Germinal center (tissue), 1 donor: Measurements from ENCODE around the gene DDIAS.
A peak's percentile ranks its signal among the peaks of the same experiment; 100 is the strongest.
"Not testable (repeated sequence)": the region's sequence is repeated elsewhere in the genome, so short reads cannot be mapped to it uniquely, and the experiment has no call there.

Source experiments
- DNase-seq: peaks from one replicate; pipeline ENCODE4 v3.0.0; 2012; ENCODE audit warnings: mixed read lengths, low spot score

Gene DDIAS

GRCh38 chr11:82901165-82901921 is at the start of gene DDIAS:
DDIAS (plus strand) TSS chr11:82901736; CDS start chr11:82914739, 13,003 bp downstream.
- peak; percentile 95 for DNase-seq

- no peak for DNase-seq
These were observed 47.3 kb upstream of the DDIAS start for GRCh38 chr11:82854242-82854641.

GRCh38 chr11:82854916-82855315 is 46.6 kb upstream of the DDIAS start:
- DNase-seq, result not testable (repeated sequence)

- no peak for DNase-seq
These were observed 45.9 kb upstream of the DDIAS start for GRCh38 chr11:82855616-82856015.

GRCh38 chr11:82857145-82857544 is 44.4 kb upstream of the DDIAS start:
- no peak for DNase-seq

- DNase-seq, result no peak
These were observed 43.4 kb upstream of the DDIAS start for GRCh38 chr11:82858133-82858532.

GRCh38 chr11:82858556-82859091 is 42.9 kb upstream of the DDIAS start:
- DNase-seq, result no peak

GRCh38 chr11:82859750-82860149 is 41.8 kb upstream of the DDIAS start:
- DNase-seq, result no peak

GRCh38 chr11:82862379-82862778 is 39.2 kb upstream of the DDIAS start:
- no peak for DNase-seq

GRCh38 chr11:82863209-82863608 is 38.3 kb upstream of the DDIAS start:
- DNase-seq, result no peak

- peak; percentile 16 for DNase-seq
These were observed 37.3 kb upstream of the DDIAS start for GRCh38 chr11:82864268-82864667.

GRCh38 chr11:82865841-82866240 is 35.7 kb upstream of the DDIAS start:
- no peak for DNase-seq

- DNase-seq, result peak; percentile 55
These were observed 33.9 kb upstream of the DDIAS start for GRCh38 chr11:82867495-82868082.

- no peak for DNase-seq
These were observed 31.9 kb upstream of the DDIAS start for GRCh38 chr11:82869657-82870056.

- no peak for DNase-seq
These were observed 29.9 kb upstream of the DDIAS start for GRCh38 chr11:82871646-82872045.

- no peak for DNase-seq
These were observed 29.0 kb upstream of the DDIAS start for GRCh38 chr11:82872377-82873150.

GRCh38 chr11:82873919-82874333 is 27.6 kb upstream of the DDIAS start:
- no peak for DNase-seq

- DNase-seq, result no peak
These were observed 26.7 kb upstream of the DDIAS start for GRCh38 chr11:82874646-82875523.

- DNase-seq, result no peak
These were observed 17.7 kb upstream of the DDIAS start for GRCh38 chr11:82883853-82884252.

- no peak for DNase-seq
These were observed 12.2 kb upstream of the DDIAS start for GRCh38 chr11:82889133-82890001.

- DNase-seq, result no peak
These were observed 11.6 kb upstream of the DDIAS start for GRCh38 chr11:82890002-82890341.
